ENCODE results near the gene PCAT7.

- TF ChIP-seq CTCF (IDR thresholded peaks at IDR 0.05; ENCODE audit: poor library complexity, severe bottlenecking) (peak; percentile 92), EZH2 (IDR thresholded peaks at IDR 0.05; ENCODE audit: borderline replicate concordance, insufficient read depth, low read length, poor library complexity, severe bottlenecking) (no peak), RAD21 (conservative IDR thresholded peaks at IDR 0.05) (peak; percentile 82), SMC3 (conservative IDR thresholded peaks at IDR 0.05; ENCODE audit: poor library complexity) (peak; percentile 84), EP300 (conservative IDR thresholded peaks at IDR 0.05; ENCODE audit: poor library complexity, severe bottlenecking) (peak; percentile 58), POLR2AphosphoS5 (IDR thresholded peaks at IDR 0.05) (peak; percentile 88), TAF1 (IDR thresholded peaks at IDR 0.05; ENCODE audit: low read depth) (peak; percentile 92)
- TF ChIP-seq, protein P1, sequence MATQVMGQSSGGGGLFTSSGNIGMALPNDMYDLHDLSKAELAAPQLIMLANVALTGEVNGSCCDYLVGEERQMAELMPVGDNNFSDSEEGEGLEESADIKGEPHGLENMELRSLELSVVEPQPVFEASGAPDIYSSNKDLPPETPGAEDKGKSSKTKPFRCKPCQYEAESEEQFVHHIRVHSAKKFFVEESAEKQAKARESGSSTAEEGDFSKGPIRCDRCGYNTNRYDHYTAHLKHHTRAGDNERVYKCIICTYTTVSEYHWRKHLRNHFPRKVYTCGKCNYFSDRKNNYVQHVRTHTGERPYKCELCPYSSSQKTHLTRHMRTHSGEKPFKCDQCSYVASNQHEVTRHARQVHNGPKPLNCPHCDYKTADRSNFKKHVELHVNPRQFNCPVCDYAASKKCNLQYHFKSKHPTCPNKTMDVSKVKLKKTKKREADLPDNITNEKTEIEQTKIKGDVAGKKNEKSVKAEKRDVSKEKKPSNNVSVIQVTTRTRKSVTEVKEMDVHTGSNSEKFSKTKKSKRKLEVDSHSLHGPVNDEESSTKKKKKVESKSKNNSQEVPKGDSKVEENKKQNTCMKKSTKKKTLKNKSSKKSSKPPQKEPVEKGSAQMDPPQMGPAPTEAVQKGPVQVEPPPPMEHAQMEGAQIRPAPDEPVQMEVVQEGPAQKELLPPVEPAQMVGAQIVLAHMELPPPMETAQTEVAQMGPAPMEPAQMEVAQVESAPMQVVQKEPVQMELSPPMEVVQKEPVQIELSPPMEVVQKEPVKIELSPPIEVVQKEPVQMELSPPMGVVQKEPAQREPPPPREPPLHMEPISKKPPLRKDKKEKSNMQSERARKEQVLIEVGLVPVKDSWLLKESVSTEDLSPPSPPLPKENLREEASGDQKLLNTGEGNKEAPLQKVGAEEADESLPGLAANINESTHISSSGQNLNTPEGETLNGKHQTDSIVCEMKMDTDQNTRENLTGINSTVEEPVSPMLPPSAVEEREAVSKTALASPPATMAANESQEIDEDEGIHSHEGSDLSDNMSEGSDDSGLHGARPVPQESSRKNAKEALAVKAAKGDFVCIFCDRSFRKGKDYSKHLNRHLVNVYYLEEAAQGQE (IDR thresholded peaks at IDR 0.05; ENCODE audit: borderline replicate concordance), result peak; percentile 94
Observed at GRCh38 chr9:94554439-94555331, at the start of gene PCAT7.

Measured in neural cell (in vitro differentiated cells).